H9 (cell line): ENCODE results near the gene KCNMA1. TPM values are rescaled to one million over a fixed set of nuclear protein-coding genes. Genes with fewer than 3 reads are reported as not detected.

Experiments used
- DNase-seq: peaks from one replicate; pipeline ENCODE4 v3.0.0-alpha.2; 2017
- H2AFZ ChIP-seq: one replicate; pipeline ENCODE4 v1.6.1; 2013; ENCODE audit warnings: mild to moderate bottlenecking, low read length, control low read depth, moderate library complexity
- H2AK5ac ChIP-seq: 2 replicates; pipeline ENCODE4 v1.6.1; 2013; ENCODE audit warnings: low read length, control low read depth, mixed read lengths; ENCODE audit not compliant: insufficient read length
- H2BK120ac ChIP-seq: one replicate; pipeline ENCODE4 v1.6.1; 2013; ENCODE audit warnings: low read depth, mild to moderate bottlenecking, low read length, control low read depth, inconsistent platforms; ENCODE audit not compliant: poor library complexity, severe bottlenecking
- H2BK12ac ChIP-seq: 2 replicates; pipeline ENCODE4 v1.6.1; 2013; ENCODE audit warnings: low read length, control low read depth, mixed read lengths, low read depth; ENCODE audit not compliant: insufficient read length
- H2BK15ac ChIP-seq: 2 replicates; pipeline ENCODE4 v1.6.1; 2013; ENCODE audit warnings: low read depth, low read length, control low read depth
- H2BK20ac ChIP-seq: one replicate; pipeline ENCODE4 v1.6.1; 2013; ENCODE audit warnings: low read depth, mild to moderate bottlenecking, low read length, control low read depth, inconsistent platforms; ENCODE audit not compliant: poor library complexity, severe bottlenecking
- H2BK5ac ChIP-seq: 2 replicates; pipeline ENCODE4 v1.6.1; 2013; ENCODE audit warnings: low read length, control low read depth, mixed read lengths; ENCODE audit not compliant: insufficient read length
- H3K14ac ChIP-seq: 2 replicates; pipeline ENCODE4 v1.6.1; 2013; ENCODE audit warnings: low read length, control low read depth; ENCODE audit not compliant: insufficient read depth
- H3K18ac ChIP-seq: 2 replicates; pipeline ENCODE4 v1.6.1; 2013; ENCODE audit warnings: low read depth, mild to moderate bottlenecking, mixed read lengths, low read length, control low read depth; ENCODE audit not compliant: insufficient read length
- H3K23ac ChIP-seq: 2 replicates; pipeline ENCODE4 v1.6.1; 2013; ENCODE audit warnings: low read length, control low read depth, mixed read lengths, low read depth; ENCODE audit not compliant: insufficient read length
- H3K23me2 ChIP-seq: 2 replicates; pipeline ENCODE4 v1.6.1; 2013; ENCODE audit warnings: low read depth, mild to moderate bottlenecking, mixed read lengths, low read length, control low read depth; ENCODE audit not compliant: insufficient read length, poor library complexity, severe bottlenecking
- H3K27ac ChIP-seq: 2 replicates; pipeline ENCODE4 v1.5.1; 2013; ENCODE audit warnings: low read length, control low read depth, mixed read lengths, low read depth; ENCODE audit not compliant: insufficient read length
- H3K27me3 ChIP-seq: 2 replicates; pipeline ENCODE4 v1.6.1; 2013; ENCODE audit warnings: low read length, control low read depth, inconsistent platforms; ENCODE audit not compliant: insufficient read depth
- H3K4ac ChIP-seq: 2 replicates; pipeline ENCODE4 v1.6.1; 2013; ENCODE audit warnings: low read depth, mild to moderate bottlenecking, control low read depth, inconsistent platforms, low read length, moderate library complexity
- H3K4me1 ChIP-seq: 2 replicates; pipeline ENCODE4 v1.6.1; 2013; ENCODE audit warnings: low read length, control low read depth, inconsistent platforms; ENCODE audit not compliant: insufficient read depth
- H3K4me2 ChIP-seq: 2 replicates; pipeline ENCODE4 v1.6.1; 2013; ENCODE audit warnings: low read length, control low read depth, mixed read lengths; ENCODE audit not compliant: insufficient read length, insufficient read depth
- H3K56ac ChIP-seq: 2 replicates; pipeline ENCODE4 v1.6.1; 2013; ENCODE audit warnings: low read depth, mild to moderate bottlenecking, mixed read lengths, low read length, control low read depth; ENCODE audit not compliant: insufficient read length
- H3K79me1 ChIP-seq: 2 replicates; pipeline ENCODE4 v1.6.1; 2013; ENCODE audit warnings: low read depth, mild to moderate bottlenecking, moderate library complexity, low read length, control low read depth, inconsistent platforms; ENCODE audit not compliant: insufficient read depth, poor library complexity, severe bottlenecking
- H3K79me2 ChIP-seq: 2 replicates; pipeline ENCODE4 v1.6.1; 2013; ENCODE audit warnings: low read length, control low read depth, inconsistent platforms; ENCODE audit not compliant: insufficient read depth
- H3K9ac ChIP-seq: 2 replicates; pipeline ENCODE4 v1.6.1; 2013; ENCODE audit warnings: low read length, control low read depth, mixed read lengths; ENCODE audit not compliant: insufficient read length; ENCODE audit errors: extremely low read depth
- H3K9me3 ChIP-seq: one replicate; pipeline ENCODE4 v1.6.1; 2013; ENCODE audit warnings: low read depth, low read length, inconsistent platforms; ENCODE audit not compliant: control insufficient read depth
- H3T11ph ChIP-seq: one replicate; pipeline ENCODE4 v1.6.1; 2013; ENCODE audit warnings: mild to moderate bottlenecking, low read length, control low read depth, inconsistent platforms
- H4K20me1 ChIP-seq: one replicate; pipeline ENCODE4 v1.6.1; 2013; ENCODE audit not compliant: control insufficient read depth, insufficient read length, insufficient read depth
- H4K5ac ChIP-seq: 2 replicates; pipeline ENCODE4 v1.6.1; 2013; ENCODE audit warnings: low read depth, mild to moderate bottlenecking, mixed read lengths, low read length, control low read depth; ENCODE audit not compliant: insufficient read length
- H4K8ac ChIP-seq: replicated peaks from 2 replicates; pipeline ENCODE4 v1.6.1; 2013; ENCODE audit warnings: low read length, control low read depth, mixed read lengths, low read depth; ENCODE audit not compliant: insufficient read length
- H4K91ac ChIP-seq: 2 replicates; pipeline ENCODE4 v1.6.1; 2013; ENCODE audit warnings: low read depth, mild to moderate bottlenecking, moderate library complexity, mixed read lengths, low read length, control low read depth; ENCODE audit not compliant: insufficient read length
- H3K27ac Mint-ChIP-seq, 3 experiments: 2 replicates in 2 of 3; 3 replicates in 1 of 3; pipeline ENCODE4 v1.8.0; 2020 to 2021; ENCODE audit warnings: mixed read lengths in 3 of 3, mild to moderate bottlenecking in 1 of 3, moderate library complexity in 1 of 3
- H3K27me3 Mint-ChIP-seq: 2 replicates; pipeline ENCODE4 v1.8.0; 2021; ENCODE audit warnings: low read depth, mild to moderate bottlenecking, moderate library complexity, mixed read lengths
- H3K36me3 Mint-ChIP-seq, 3 experiments: 2 replicates in 2 of 3; 3 replicates in 1 of 3; pipeline ENCODE4 v1.8.0; 2020 to 2021; ENCODE audit warnings: low read depth in 3 of 3, mixed read lengths in 3 of 3; ENCODE audit not compliant: insufficient read depth in 1 of 3
- H3K4me1 Mint-ChIP-seq, 2 experiments: 2 replicates each; pipeline ENCODE4 v1.8.0; 2020; ENCODE audit warnings: mixed read lengths in 2 of 2
- H3K4me3 Mint-ChIP-seq, 2 experiments: 2 replicates in 1 of 2; 3 replicates in 1 of 2; pipeline ENCODE4 v1.8.0; 2020 to 2021; ENCODE audit warnings: mild to moderate bottlenecking in 2 of 2, mixed read lengths in 2 of 2, moderate library complexity in 1 of 2
- H3K9me3 Mint-ChIP-seq, 2 experiments: 2 replicates in 1 of 2; 3 replicates in 1 of 2; pipeline ENCODE4 v1.8.0; 2020; ENCODE audit warnings: mild to moderate bottlenecking in 2 of 2, mixed read lengths in 2 of 2, moderate library complexity in 1 of 2
- WGBS: extraction: QIAGEN DNeasy Blood & Tissue Kit; methylation state at CpG from one replicate; pipeline ENCODE4 v1.1.7; 2013; ENCODE audit warnings: missing lambda C conversion rate, low lambda C conversion rate, mixed read lengths; ENCODE audit not compliant: insufficient read length; ENCODE audit errors: extremely low coverage; 5-methylcytosine and 5-hydroxymethylcytosine counted together
- total RNA-seq: library from RNA; stranded (reverse); gene quantifications from 2 replicates; pipeline ENCODE4 v1.2.1, GENCODE V29; 2021
- TF ChIP-seq, protein P1 (sequence below): fragments of 200-600 bp; sonication (generic); conservative IDR thresholded peaks from 3 replicates; pipeline ENCODE4 v1.8.0; 2021; ENCODE audit warnings: antibody characterized with exemption, mild to moderate bottlenecking

The KCNMA1 gene
- total RNA-seq, 1 experiment from 2014 or later = 2.0 TPM

DNA sequence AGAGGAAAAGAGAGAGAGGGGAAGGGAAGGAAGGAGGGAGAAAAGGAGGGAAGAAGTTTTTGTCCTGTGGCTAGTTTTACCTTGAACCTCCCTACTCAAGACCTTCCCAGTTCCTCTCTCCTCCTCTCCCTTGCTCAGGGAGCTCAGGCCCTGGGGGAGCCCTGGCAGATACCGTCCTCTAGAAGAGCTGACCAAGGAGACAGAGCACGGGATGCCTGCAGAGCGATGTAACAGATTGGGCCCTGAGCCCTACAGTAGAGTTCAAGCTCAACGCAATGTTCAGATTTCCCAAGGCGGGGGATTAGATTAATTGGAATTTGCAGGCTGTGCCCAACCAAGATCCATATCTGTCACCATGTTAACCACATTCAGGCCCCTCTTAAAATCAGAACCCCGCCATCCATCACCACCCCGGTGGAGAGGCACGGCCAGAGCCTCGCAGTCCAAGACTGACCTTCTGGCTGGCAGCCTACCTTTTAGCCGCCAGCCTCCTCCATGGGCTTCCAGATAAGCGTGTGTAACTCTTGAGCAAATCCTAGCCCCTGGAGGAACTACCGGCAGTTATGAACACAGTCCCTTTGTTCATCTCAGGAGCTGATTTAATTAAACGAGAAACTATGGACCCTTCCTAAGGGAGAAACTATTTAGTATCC, 70.6 kb downstream of the KCNMA1 start:
- no peak overlapping the region for H3T11ph ChIP-seq
- no peaks in the 10 kb centered on the region for H3K23me2 ChIP-seq
- no peaks in the 10 kb centered on the region for H3K79me1 ChIP-seq
- H3K18ac ChIP-seq = no peak overlapping the region
- H4K20me1 ChIP-seq = no peaks in the 10 kb centered on the region
- no CpG with 5 or more reads among the region's 13 CpGs for WGBS
- H2BK12ac ChIP-seq = no peak overlapping the region
- no peak overlapping the region for H3K9ac ChIP-seq
- TF ChIP-seq, protein P1, sequence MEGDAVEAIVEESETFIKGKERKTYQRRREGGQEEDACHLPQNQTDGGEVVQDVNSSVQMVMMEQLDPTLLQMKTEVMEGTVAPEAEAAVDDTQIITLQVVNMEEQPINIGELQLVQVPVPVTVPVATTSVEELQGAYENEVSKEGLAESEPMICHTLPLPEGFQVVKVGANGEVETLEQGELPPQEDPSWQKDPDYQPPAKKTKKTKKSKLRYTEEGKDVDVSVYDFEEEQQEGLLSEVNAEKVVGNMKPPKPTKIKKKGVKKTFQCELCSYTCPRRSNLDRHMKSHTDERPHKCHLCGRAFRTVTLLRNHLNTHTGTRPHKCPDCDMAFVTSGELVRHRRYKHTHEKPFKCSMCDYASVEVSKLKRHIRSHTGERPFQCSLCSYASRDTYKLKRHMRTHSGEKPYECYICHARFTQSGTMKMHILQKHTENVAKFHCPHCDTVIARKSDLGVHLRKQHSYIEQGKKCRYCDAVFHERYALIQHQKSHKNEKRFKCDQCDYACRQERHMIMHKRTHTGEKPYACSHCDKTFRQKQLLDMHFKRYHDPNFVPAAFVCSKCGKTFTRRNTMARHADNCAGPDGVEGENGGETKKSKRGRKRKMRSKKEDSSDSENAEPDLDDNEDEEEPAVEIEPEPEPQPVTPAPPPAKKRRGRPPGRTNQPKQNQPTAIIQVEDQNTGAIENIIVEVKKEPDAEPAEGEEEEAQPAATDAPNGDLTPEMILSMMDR = no peak
- no peak overlapping the region for H2BK5ac ChIP-seq
- no peaks in the 10 kb centered on the region for H3K27me3 ChIP-seq
- H3K27ac ChIP-seq = no peak overlapping the region
- H3K9me3 Mint-ChIP-seq = no peaks in the 10 kb centered on the region; a peak in 2 of 5 replicates
- no peak overlapping the region for H3K56ac ChIP-seq
- H2AK5ac ChIP-seq = no peak overlapping the region
- no peaks in the 10 kb centered on the region for H3K79me2 ChIP-seq
- no peak overlapping the region for H3K4ac ChIP-seq
- no peak overlapping the region for H2BK15ac ChIP-seq
- H3K36me3 Mint-ChIP-seq = no peaks in the 10 kb centered on the region; a peak in 1 of 7 replicates
- H2BK120ac ChIP-seq = no peak overlapping the region
- H3K27ac Mint-ChIP-seq = peak overlapping the region in 1 of 3 experiments; percentile 17; a peak in 2 of 7 replicates
- H3K9me3 ChIP-seq = no peaks in the 10 kb centered on the region
- no peaks in the 10 kb centered on the region; the same call in 1 of the 2 replicates for H3K4me1 ChIP-seq
- H3K14ac ChIP-seq = no peak overlapping the region
- no peak for DNase-seq
- no peak overlapping the region for H4K8ac ChIP-seq
- H4K5ac ChIP-seq = no peak overlapping the region
- H2BK20ac ChIP-seq = no peak overlapping the region
- no peak overlapping the region for H4K91ac ChIP-seq
- no peak overlapping the region for H3K4me3 Mint-ChIP-seq
- peaks cover 34% of the 10 kb centered on the region in 2 experiments for H3K4me1 Mint-ChIP-seq
- H3K27me3 Mint-ChIP-seq = peaks cover 11% of the 10 kb centered on the region
- H2AFZ ChIP-seq = no peak overlapping the region
- no peak overlapping the region for H3K4me2 ChIP-seq
- no peak overlapping the region for H3K23ac ChIP-seq
